K562 (cell line): ENCODE results near the gene GPR78. TPM values are rescaled to one million over a fixed set of nuclear protein-coding genes. Genes with fewer than 3 reads are reported as not detected.

ENCODE experiments used
- ETS1 ChIP-seq: conservative IDR thresholded peaks from 2 replicates; pipeline ENCODE4 v1.6.1; 2011; ENCODE audit warnings: low read depth, mild to moderate bottlenecking, low read length; ENCODE audit not compliant: control insufficient read depth
- KHSRP ChIP-seq: fragments of 450-650 bp; IDR thresholded peaks from 2 replicates; pipeline ENCODE4 v1.6.1; 2017
- MIER1 ChIP-seq: fragments of 450-650 bp; IDR thresholded peaks from 2 replicates; pipeline ENCODE4 v1.6.1; 2016; ENCODE audit warnings: antibody characterized with exemption, mild to moderate bottlenecking, low read depth
- PBX2 ChIP-seq, 2 experiments: IDR thresholded peaks in 1 of 2; conservative IDR thresholded peaks in 1 of 2; 2 replicates each; pipeline ENCODE4 v1.6.1; 2016; ENCODE audit warnings: low read depth in 2 of 2, mild to moderate bottlenecking in 1 of 2, missing compliant biosample characterization in 1 of 2, missing genetic modification characterization in 1 of 2, moderate library complexity in 1 of 2
- PRDM10 ChIP-seq: fragments of 450-650 bp; IDR thresholded peaks from 2 replicates; pipeline ENCODE4 v1.6.1; 2018; ENCODE audit not compliant: partially characterized antibody
- SMARCE1 ChIP-seq: fragments of 450-650 bp; IDR thresholded peaks from 2 replicates; pipeline ENCODE4 v1.7.1; 2016; ENCODE audit warnings: mild to moderate bottlenecking
- SNAPC5 ChIP-seq: fragments of 250-450 bp; sonication (Bioruptor Pico); IDR thresholded peaks from 2 replicates; pipeline ENCODE4 v1.8.0; 2021; ENCODE audit warnings: moderate library complexity, mild to moderate bottlenecking, inconsistent platforms
- XRCC4 ChIP-seq: IDR thresholded peaks from one replicate; pipeline ENCODE4 v1.6.1; 2011; ENCODE audit not compliant: insufficient read depth, insufficient read length; ENCODE audit errors: extremely low read depth
- ZC3H11A ChIP-seq: IDR thresholded peaks from 2 replicates; pipeline ENCODE4 v1.6.1; 2012; ENCODE audit warnings: low read depth, low read length, improper control_type of control experiment
- ZNF174 ChIP-seq: fragments of 250-450 bp; sonication (Bioruptor Pico); IDR thresholded peaks from 2 replicates; pipeline ENCODE4 v1.4.0; 2020; ENCODE audit warnings: mild to moderate bottlenecking
- ZNF354B ChIP-seq: fragments of 250-450 bp; sonication (Bioruptor Pico); IDR thresholded peaks from 2 replicates; pipeline ENCODE4 v1.4.0; 2020
- ZNF518B ChIP-seq: fragments of 250-450 bp; sonication (Bioruptor Pico); IDR thresholded peaks from 2 replicates; pipeline ENCODE4 v1.5.0; 2021; ENCODE audit warnings: mild to moderate bottlenecking, moderate library complexity
- ZNF780A ChIP-seq: fragments of 250-450 bp; sonication (Bioruptor Pico); IDR thresholded peaks from 2 replicates; pipeline ENCODE4 v1.5.0; 2021; ENCODE audit warnings: mild to moderate bottlenecking
- polyA plus RNA-seq, 8 experiments: library from polyadenylated mRNA; depleted of rRNA in 4 of 8; stranded (reverse) in 5 of 8; unstranded in 3 of 8; fragments of >200 nt; fragmentation: Nextera tagmentation in 2 of 8; fragmentation: Illumina TruSeq in 1 of 8; extraction: Ambion mirVana in 2 of 8; extraction: Trizol in 1 of 8; gene quantifications; 2 replicates each; pipeline versions ENCODE4 v1.2.1 to v1.2.3, GENCODE V29; 2011 to 2014; ENCODE audit warnings: inconsistent platforms in 1 of 8, missing spikeins in 1 of 8
- total RNA-seq, 7 experiments: library from RNA; depleted of rRNA in 6 of 7; stranded (reverse); fragments of >200 nt in 6 of 7; fragmentation: Illumina TruSeq in 2 of 7; extraction: Trizol in 2 of 7; gene quantifications; 2 replicates each; pipeline versions ENCODE4 v1.2.1 to v1.2.3, GENCODE V29; 2011 to 2021; ENCODE audit warnings: low replicate concordance in 1 of 7

Gene GPR78
- total and polyA plus RNA-seq, 9 of the 15 experiments (the other 6 are each of a cell fraction or from before 2014, with no cell fraction given) = 0.04 to 0.13 (median 0.07) TPM; not detected in 4

GRCh38 chr4:8594097-8595038 is 14.2 kb downstream of the GPR78 start (continued):
- TF ChIP-seq PRDM10 (peak; percentile 70), SNAPC5 (CRISPR knock-in tag) (no peak), ZC3H11A (no peak), ZNF354B (no peak), SMARCE1 (no peak), ZNF780A (CRISPR knock-in tag) (no peak), PBX2 (CRISPR knock-in tag; IDR thresholded peaks at IDR 0.05; ENCODE audit: low read depth) (no peak; the same call in 1 of the 2 replicates), PBX2 (tag; conservative IDR thresholded peaks at IDR 0.05; ENCODE audit: low read depth) (peak; percentile 85), MIER1 (no peak), ETS1 (no peak), ZNF518B (CRISPR knock-in tag) (no peak), ZNF174 (CRISPR knock-in tag) (no peak), XRCC4 (no peak), KHSRP (no peak)
